Nephron progenitor cell (in vitro differentiated cells): ENCODE results near the gene TDRD7.
A peak's percentile ranks its signal among the peaks of the same experiment; 100 is the strongest.

Experiments
- DNase-seq: peaks from one replicate; pipeline ENCODE4 v3.0.0; 2021
- H3K27ac Mint-ChIP-seq: 2 replicates; pipeline ENCODE4 v1.8.0; 2021; ENCODE audit warnings: mild to moderate bottlenecking, moderate library complexity, mixed read lengths
- H3K27me3 Mint-ChIP-seq: 2 replicates; pipeline ENCODE4 v1.8.0; 2021; ENCODE audit warnings: mild to moderate bottlenecking, low read depth, mixed read lengths; ENCODE audit not compliant: poor library complexity
- H3K36me3 Mint-ChIP-seq: 2 replicates; pipeline ENCODE4 v1.8.0; 2021; ENCODE audit warnings: low read depth, mixed read lengths
- H3K4me1 Mint-ChIP-seq: 2 replicates; pipeline ENCODE4 v1.8.0; 2021; ENCODE audit warnings: mixed read lengths
- H3K4me3 Mint-ChIP-seq: 2 replicates; pipeline ENCODE4 v1.8.0; 2021; ENCODE audit warnings: mild to moderate bottlenecking, moderate library complexity, mixed read lengths
- H3K9me3 Mint-ChIP-seq: 2 replicates; pipeline ENCODE4 v1.8.0; 2021; ENCODE audit warnings: mild to moderate bottlenecking, moderate library complexity, mixed read lengths
- CTCF ChIP-seq: fragments of 200-600 bp; sonication (generic); IDR thresholded peaks from 2 replicates; pipeline ENCODE4 v1.5.0; 2021; ENCODE audit warnings: antibody characterized with exemption

Gene TDRD7

GRCh38 chr9:97386265-97386633 lies 25.6 kb upstream of the TDRD7 start:
- no peak overlapping the region for H3K4me3 Mint-ChIP-seq
- H3K27ac Mint-ChIP-seq = no peak overlapping the region
- DNase-seq = no peak
- no peak for TF ChIP-seq CTCF
- H3K27me3 Mint-ChIP-seq = peaks cover 22% of the 10 kb centered on the region
- H3K36me3 Mint-ChIP-seq = no peaks in the 10 kb centered on the region
- H3K9me3 Mint-ChIP-seq = no peaks in the 10 kb centered on the region
- H3K4me1 Mint-ChIP-seq = peaks cover 10% of the 10 kb centered on the region

DNA sequence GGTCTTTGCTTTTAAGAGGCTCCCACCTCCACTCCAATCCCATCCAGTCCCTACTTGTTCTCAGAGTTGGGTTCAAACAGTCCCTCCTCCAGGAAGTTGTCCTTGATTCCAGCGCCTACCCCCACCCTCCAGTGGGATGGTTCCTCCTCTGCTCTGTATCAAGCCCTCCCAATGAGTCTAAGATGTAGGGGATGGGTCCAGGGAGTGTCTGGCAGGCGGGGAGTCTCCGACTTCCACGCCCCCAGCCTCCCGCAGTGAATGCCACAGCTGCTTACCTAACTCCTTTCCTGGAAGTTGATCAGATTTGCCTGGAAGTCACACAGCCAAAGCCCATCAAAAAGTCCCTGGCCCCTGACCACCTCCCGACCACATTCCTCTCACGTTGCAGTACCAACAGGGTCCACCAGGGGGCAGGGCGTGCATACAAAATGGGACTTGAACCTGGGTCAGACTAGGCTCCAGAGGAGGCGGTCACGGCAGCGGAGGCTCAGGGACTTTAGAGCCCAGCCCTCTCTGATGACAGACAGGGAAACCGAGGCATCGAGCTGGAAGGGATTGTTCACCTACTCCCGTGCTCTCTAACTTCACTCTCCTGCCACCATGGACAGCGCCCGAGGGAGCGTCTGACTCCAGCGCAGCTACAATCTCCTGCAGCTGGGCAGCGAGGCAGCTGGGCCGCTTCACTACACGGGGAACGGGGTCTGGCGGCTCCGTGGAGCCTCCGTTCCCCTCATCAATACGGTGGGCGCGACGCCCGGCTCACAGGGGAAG lies 25.0 kb upstream of the TDRD7 start:
- Mint-ChIP-seq H3K27ac (no peak overlapping the region), H3K27me3 (peaks cover 22% of the 10 kb centered on the region), H3K4me3 (no peak overlapping the region), H3K4me1 (peaks cover 10% of the 10 kb centered on the region), H3K9me3 (no peaks in the 10 kb centered on the region), H3K36me3 (no peaks in the 10 kb centered on the region)
- peak; percentile 93 for TF ChIP-seq CTCF
- DNase-seq = peak; percentile 86

DNA sequence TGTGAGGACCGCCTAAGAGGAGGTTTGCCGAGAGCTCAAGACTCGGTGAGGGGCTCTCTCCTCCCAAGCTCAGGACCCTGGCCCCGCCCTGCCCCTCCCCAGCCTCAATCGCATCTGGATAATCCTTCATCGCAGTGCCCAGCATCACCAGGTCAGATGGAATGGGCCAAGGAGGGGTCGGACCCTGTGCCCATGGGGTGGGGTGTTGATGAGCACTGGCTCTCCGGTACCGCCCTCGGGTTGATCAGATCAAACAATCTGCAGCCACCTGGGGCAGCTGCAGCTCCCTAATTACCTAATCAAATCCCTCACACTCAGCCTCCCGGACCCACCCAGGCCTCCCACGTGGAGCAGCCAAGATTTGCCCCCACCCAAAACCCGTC lies 24.4 kb upstream of the TDRD7 start:
- TF ChIP-seq CTCF = no peak
- Mint-ChIP-seq H3K4me3 (no peak overlapping the region), H3K36me3 (no peaks in the 10 kb centered on the region), H3K4me1 (peaks cover 10% of the 10 kb centered on the region), H3K27me3 (peaks cover 22% of the 10 kb centered on the region), H3K9me3 (no peaks in the 10 kb centered on the region), H3K27ac (no peak overlapping the region)
- DNase-seq = no peak

DNA sequence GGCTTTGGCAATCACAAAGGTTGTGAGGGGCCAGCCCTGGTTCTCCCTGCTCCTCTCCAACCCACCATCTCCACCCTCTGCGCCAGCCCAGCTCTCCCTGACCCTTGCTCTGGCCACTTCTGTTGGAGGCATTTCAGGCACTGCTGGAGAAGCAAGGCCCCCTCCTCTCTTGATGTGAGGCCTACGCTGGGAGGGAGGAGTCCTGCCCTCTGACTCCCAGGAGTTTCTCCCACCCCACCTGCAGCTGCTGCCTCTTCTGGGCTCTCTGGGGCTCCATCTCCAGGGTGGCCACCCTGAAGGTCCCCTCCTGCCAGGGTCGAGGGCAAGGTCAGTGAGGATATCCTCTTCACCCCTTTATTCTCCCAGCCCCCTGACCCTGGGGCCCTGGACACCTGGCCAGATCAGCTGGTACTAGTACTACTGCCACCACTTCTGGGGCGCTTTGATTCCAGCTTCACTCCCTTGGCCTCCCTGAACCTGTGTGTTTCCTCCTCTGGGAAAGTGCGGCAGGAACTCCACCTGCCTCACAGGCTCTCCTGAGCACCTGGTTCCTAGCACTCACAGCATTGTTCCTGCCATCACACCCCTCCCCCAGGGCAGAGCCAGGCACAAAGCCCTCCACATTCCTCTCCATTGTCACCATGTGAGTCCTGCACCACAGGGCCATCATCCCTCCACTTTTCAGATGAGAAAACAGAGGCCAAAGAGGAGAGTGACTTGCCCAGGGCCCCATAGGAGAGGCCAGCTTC lies 23.8 kb upstream of the TDRD7 start:
- Mint-ChIP-seq H3K4me1 (peaks cover 10% of the 10 kb centered on the region), H3K9me3 (no peaks in the 10 kb centered on the region), H3K27me3 (peaks cover 16% of the 10 kb centered on the region), H3K27ac (no peak overlapping the region), H3K4me3 (no peak overlapping the region), H3K36me3 (no peaks in the 10 kb centered on the region)
- no peak for DNase-seq
- TF ChIP-seq CTCF = no peak

GRCh38 chr9:97388721-97389238 lies 23.1 kb upstream of the TDRD7 start:
- no peaks in the 10 kb centered on the region for H3K36me3 Mint-ChIP-seq
- H3K4me3 Mint-ChIP-seq = no peak overlapping the region
- no peaks in the 10 kb centered on the region for H3K9me3 Mint-ChIP-seq
- no peak overlapping the region for H3K27ac Mint-ChIP-seq
- peaks cover 10% of the 10 kb centered on the region for H3K4me1 Mint-ChIP-seq
- DNase-seq = no peak
- no peak for TF ChIP-seq CTCF
- peaks cover 16% of the 10 kb centered on the region for H3K27me3 Mint-ChIP-seq
